ENCODE measurements around the gene SRPX.

Gene SRPX, protein sequence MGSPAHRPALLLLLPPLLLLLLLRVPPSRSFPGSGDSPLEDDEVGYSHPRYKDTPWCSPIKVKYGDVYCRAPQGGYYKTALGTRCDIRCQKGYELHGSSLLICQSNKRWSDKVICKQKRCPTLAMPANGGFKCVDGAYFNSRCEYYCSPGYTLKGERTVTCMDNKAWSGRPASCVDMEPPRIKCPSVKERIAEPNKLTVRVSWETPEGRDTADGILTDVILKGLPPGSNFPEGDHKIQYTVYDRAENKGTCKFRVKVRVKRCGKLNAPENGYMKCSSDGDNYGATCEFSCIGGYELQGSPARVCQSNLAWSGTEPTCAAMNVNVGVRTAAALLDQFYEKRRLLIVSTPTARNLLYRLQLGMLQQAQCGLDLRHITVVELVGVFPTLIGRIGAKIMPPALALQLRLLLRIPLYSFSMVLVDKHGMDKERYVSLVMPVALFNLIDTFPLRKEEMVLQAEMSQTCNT

DNA sequence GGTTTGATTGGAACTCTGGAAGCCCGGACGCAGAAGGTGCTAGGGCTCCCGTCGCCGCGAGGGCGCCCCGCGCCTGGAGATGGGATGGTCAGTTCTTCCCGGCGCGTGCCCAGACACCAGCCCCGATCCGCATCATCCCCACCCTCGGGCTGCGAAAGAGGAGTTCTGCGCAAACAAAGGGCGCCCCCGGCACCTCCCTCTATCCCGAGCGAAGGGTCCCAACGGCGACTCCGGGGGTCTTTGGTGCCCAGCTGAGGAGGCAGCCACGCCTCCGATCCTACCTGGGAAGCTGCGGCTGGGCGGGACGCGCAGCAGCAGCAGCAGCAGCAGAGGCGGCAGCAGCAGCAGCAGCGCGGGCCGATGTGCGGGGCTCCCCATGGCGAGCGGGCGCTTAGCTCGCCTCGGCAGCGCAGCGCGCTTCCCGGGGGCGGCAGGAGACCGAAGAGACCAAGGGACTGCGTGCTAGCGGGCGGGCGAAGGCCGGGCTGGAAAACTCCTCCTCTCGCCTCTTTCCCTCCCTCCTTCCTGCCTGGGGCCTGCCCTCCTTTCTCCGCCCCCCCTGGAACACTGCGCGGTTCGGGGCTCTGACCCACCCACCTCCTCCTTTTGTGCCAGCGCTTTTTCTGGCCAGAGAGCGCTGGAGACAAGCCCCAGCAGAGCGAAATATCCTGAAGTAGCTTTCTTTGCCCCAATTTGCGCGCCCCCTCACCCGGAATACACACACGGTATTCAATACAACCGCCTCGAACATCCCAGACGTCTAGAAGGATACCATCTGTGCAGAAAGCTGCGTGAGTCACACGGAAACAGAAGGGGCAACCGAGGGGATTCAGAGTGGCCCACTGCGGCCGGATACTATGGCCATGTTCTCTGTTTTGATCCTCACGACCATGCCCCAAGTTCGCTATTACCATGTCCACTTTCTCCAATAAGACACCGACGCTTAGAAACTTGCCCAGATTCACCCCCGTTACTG is at the start of gene SRPX:
Gene SRPX, minus strand, starts transcription at position 457 of the 976 bp plus-strand sequence. Its CDS starts 79 bp downstream, at position 378.
- DNase-seq: no peak

DNA sequence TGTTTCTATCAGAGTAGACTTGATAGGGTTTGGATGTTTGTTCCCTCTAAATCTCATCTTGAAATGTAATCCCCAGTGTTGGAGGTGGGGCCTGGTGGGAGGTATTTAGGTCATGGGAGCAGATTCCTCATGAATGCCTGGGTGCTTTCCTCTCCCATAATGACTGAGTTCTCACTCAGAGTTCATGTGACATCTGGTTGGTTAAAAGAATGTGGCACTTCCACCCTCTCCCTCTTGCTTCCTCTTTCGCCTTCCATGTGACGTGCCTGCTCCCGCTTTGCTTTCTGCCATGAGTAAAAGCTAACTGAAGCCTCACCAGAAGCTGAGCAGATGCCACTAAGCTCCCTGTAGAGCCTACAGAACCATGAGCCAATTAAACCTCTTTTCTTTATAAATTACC is 47.3 kb upstream of the SRPX start:
- no peak for DNase-seq

DNA sequence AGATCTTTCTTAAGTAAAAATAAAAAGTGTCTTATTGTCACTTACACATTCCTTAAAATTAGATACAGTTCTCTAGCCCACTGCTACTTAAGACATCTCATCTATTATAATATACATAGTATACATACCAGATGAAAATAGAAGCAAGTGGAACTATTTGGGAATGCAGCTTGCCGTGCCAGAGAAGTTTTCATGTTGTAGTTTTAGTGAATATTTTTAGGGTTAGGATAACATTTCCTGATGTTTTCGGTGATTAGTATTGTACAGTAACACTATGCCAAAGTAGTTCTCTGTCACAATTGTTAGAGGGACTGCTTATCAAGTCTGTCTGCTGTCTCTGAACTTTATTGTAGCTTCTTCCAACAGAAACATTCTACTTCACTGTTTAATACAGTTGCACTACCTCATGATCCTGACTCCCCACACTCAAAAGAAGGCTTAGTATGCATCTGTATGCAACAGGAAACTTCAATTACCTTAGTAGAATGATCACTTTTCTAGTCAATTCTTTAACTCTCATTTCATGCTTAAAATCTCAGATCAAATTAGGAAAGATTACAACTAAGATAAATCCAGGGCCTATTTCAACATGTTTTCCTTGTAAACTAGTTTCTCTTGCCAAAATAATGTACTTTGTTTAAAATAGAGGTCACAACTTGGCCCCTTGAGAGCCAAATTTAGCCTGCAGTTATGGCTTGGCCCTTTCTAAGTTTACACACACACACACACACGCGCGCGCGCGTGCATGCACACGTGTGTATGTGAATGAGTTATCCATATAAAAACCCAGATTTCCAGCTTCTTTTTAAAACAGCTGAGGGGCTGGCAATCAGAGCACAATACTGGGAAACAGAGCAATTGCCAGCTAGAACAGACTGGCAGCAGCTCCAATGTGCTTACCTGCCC is 42.3 kb upstream of the SRPX start:
- DNase-seq: no peak

DNA sequence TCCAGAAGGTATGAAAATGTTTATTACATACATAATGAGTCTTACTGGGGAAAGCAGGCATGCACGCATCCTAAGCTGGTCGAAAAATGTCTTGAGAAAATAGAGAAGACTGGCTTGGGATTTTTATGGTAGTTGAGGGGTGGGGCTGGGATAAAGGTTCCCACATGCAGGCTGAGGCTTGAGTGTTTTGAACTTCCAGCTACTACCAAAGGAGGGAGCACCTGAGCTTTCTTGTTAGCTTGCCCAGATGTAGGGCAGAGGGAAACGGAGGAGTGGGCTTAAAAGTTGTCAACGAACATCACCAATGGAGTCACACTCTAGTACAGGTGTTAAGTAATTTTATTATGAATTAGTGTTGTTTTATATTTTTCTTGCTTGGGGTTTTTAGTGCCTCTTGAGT is 39.6 kb upstream of the SRPX start:
- DNase-seq: peak; percentile 9

DNA sequence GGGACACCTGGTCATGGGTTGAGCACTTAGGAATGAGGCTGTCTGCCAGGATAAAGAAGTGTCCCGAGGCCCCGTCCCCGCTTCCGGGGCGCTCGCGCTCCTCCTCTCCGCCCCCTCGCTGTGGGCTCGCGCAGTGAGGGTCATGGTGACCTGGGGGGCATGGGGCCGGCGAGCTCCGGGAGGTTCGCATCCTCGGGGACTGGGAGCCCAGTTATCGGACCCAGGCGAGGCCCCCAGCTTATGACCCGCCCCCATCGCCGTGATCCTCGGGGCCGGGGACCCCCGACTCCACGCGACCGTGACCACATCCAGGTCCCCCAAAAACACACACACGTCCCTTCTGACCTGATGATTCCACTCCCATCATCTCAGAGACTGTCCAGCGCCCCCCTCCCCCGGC is 35.3 kb upstream of the SRPX start:
- no peak for DNase-seq

DNA sequence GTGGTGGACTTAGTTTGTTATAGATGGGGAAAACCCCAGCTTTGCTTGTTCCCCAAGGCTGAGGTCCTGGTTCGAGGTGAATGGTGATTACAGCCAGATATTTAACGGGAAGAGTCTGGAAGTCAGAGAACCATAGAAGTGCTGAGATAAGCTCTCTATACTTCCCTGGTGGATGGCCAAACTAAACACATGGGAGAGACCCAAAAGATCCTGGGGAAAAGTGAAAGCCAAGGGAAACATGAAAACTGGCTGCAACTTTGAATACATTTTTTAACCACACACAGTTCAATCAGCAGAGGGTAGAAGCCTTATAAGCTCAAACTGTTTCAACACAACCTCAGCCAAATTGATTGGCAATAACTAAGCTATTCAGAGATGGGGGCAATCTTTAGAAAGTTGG is 29.3 kb upstream of the SRPX start:
- no peak for DNase-seq

DNA sequence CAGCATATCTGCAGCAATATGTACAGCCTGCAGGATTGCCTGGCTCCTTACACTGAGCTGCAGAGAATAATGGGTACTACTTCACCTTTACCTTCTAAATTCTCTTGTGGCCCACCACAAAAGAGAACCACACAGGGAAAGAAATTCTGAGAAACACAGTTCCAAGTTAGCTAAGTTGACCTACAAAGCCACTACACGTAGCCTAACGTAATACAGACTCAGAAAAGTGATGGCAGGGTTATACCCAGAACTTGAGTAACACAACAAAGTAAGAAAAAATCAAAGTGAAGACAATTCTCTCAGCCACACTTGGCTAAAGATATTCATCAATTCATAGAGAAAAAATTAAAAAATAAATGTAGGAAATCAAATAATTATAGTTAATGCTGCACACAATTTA is 26.4 kb upstream of the SRPX start:
- no peak for DNase-seq

DNA sequence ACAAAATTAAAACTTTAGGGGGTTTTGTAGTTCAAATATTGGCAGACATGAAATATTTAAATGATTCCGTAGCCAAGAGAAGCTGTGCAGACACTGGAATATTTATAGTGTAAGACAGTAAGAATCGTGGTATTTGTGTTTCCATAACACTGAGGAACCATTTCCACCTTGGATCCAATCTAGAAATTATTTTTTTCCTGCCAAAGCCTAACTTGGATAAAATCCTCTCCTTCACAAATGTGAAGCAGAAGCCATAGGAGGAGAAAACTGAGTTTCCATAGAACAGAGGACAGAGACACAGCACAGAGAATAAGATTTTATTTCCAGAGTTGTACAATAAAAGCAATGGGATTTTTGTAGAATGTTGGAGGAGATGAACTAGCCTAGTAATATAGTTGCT is 19.9 kb upstream of the SRPX start:
- DNase-seq: no peak

DNA sequence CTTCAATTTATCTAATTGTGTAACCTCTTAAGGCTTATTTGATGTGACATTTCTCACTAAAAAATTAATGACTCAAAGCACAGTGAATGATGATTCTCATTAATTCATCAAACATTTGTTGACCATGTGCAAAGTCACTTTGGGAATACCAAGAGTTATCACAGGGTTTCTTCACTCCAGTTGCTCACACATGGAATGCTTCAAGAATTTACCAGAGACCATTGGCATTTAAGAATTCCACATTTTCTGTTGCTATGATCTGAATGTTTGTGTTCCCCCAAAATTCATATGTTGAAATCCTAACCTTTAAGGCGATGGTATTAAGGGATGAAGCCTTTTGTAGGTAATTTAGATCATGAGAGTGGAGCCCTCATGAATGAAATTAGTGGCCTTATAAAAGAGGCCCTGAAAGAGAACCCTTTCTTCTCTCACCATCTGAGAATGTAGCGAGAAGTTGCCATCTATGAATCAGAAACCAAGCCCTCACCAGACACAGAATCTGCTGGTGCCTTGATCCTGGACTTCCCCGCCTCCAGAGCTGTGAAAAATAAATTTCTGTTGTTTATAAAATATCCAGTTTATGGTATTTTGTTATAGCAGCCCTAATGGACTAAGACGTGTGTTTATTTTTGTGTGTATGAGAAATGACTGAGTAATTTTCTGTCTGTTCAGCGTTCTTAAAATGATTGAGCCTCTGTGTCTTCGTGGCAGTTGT is 16.4 kb upstream of the SRPX start:
- DNase-seq: no peak

DNA sequence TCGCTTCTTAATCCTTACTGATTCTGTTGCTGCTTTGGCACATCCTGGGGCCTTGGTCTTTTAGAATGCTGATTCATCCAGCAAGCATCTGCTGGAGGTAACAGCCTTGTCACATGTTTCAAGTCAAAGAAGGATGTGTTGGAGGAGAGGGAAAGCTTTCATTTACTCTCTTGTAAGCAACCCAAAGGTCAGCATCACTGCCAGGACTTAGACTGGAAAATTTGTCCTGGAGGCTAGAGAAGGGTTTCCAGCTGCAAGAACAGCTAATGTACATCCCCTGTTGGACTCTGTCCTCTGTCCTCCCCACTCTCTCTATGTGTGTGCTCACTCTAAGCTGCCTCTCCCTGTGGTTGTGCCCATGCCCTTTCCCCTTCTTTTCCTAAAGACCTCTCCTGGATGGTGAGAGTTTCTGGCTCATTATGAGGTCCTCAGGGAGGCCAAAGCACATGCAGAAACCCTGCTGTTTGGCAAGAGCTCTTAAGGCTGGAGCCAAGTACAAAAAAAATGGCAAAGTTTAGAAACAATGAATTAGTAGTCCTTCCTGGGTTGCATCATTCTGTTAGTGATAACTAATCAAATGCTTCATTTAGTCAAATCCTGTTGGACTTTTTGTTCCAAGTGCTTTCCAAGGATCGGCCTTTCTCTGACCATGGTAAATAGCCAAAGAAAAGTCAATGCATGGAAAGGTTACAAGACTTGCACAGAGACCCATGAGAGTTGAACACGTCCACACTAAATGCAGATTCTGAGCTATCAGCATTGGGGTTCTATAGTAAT is 13.4 kb upstream of the SRPX start:
- no peak for DNase-seq

DNA sequence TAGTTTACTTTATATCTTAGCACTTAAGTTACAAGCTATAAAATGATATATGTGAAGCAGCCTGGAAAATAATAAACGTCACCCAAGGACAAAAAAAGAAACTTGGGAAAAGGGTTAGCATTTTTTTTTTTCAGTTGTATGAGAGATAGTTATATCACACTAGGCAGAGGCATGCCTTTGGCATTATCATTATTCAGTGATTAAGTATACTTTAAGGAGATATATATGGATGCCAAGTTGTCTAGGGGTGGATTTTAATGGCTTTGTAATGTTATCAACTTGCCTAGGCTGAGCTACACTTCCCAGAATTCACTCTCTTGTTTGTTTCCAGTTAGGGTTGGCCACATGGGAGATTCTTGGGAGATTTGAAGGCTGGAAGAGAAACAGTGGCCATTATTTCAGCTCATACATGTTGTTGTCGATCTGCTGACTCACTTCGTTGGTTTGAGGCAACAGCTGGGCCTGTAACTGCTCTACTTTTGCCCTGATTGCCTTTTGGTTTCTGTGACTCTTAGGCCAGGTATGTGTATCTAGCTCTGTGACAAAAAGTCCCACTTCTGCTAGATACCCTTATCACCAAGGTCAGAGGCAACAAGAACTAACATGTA is 11.5 kb upstream of the SRPX start:
- no peak for DNase-seq

DNA sequence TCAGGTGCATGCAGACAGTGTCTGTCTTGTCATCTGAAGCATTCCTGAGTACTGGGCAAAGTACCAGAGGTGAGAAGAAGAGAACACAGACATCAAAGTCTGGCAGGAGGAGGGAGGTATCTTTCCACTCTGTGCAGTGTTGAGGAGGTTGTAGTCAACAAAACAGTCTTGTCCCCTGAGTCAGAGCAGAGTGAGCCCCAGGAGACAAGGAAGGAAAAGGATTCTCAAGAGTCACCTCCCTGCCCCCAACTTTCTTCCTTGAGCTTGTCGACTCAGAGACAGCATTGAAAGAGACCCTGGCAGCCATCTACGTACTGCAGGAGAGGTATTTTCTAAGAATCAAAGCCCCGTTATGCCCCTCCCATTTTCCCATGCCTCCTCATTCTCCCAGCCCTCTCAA is 4.4 kb upstream of the SRPX start:
- no peak for DNase-seq

DNA sequence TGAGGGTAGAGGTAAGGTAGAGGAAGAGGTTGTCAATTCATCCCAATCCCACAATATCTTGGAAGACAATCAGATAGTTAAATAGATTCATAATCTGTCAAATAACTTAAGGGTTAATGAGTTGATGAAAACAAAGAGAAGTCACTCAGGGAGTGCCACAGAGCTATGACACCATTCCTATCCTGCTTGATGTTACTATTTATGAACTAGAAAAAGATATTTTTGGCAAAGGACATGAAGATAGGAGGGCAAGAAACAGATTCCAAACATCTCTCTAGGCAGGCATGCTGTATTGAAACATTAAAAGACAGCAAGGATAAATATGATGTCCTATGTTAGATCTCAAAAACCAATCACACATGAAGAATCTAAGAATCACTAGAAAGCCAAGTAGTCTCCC is 3.5 kb upstream of the SRPX start:
- no peak for DNase-seq

DNA sequence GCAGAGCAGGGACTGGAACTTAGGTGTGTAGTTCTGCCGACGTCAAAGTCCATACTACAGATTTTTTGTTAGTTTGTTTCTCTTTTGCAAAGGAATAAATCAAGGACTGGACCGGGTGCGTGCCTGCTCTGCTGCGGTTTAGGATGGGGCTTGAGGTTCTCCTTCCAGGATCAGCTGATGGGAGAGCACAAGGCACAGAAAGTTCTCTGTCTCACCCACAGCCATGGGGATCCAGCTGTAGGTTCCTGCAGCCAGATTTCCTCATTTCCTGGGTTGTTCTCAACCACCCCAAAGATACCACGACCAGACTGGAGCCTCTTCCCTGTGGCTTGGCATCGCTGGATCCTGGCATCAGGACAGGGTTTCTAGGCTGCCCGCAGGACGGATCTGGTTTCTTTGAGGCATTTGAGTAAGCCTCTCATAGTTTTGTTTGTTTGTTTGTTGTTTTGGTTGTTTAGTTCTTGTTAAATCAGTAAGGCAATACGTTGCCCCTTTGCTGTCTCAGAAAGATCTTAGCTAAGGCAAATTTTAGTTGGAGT is 789 bp upstream of the SRPX start:
- no peak for DNase-seq

DNA sequence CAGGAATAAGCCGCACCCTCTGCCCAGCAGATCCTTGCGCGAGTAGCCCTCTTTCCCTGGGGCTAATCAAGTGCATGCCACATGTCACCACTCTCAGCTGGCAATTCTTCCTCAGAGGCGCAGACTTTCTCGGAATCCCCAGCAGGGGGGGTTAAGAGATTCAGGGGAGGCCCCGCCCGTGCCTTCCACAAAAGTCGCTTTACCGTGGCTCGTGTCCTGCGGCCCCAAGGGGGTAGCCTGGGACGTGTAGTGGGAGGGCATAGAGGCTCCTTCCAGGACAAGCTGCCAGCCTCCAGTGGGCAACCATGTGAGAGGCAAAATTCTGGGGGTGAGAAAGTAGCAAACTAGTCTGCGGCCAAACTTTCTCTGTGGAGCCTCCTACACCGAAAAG is 652 bp downstream of the SRPX start:
- peak; percentile 43 for DNase-seq

DNA sequence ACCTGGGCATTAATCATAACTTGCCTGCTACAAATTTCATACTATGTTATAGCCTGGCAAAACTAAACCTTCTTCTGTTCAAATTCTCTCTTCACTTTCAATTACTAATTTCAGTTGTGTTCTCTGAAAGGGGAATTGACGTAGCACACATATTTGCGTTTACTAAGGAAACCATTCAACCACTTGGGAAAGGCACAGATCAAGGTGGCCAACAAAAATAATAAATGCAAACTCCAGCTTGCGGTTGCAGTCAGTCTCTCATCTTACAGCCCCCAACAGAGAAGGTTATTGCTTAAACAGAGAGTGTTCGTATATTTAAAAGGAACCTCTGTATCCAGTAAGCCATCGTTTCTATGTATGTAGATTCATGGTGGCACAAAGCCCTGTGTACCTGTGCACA is 4.0 kb downstream of the SRPX start:
- DNase-seq: no peak

DNA sequence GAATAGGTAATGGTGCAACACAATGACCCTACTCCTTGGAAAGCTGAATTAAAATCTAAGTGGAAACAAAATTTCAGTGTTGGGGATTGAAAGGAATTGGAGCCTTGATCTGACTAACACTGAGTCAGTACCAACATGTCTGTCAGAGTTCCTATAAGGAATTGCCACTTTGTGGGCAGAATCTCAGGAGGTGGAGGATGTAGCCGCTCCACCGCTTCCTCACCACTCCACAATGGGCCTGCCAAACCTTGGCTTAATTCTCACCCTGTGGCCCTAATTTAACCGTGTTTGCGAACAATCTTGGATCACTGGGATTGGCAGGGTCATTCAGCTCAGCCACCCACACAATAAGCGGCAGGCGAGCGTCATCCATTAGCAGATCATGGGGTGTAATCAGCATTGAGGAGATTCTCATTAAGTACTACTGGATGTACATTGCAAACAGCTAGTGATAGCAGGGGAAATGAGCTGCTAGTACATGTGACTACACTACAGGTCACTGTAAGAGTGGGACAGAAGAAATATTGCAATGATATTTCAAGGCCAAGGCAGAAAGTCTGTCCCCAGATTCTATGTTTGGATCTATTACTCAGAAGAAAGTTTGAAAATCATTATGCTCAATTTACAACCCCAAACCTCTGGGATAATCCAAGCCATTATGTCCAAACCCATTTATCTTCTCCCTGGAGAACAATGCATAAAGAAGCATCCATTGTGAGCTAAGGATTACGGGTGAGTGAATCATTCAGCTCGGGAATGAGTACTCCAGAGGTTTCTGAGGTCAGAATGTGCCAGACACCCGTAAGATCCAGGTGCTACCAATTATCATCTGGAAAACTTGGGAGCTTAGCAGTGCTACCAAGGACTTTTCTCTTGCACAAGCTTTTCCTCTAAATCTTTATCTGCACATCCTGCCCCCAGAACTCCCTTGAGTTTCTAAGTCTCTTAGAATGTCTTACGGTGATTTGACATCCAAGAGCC is 5.8 kb downstream of the SRPX start:
- DNase-seq: no peak

DNA sequence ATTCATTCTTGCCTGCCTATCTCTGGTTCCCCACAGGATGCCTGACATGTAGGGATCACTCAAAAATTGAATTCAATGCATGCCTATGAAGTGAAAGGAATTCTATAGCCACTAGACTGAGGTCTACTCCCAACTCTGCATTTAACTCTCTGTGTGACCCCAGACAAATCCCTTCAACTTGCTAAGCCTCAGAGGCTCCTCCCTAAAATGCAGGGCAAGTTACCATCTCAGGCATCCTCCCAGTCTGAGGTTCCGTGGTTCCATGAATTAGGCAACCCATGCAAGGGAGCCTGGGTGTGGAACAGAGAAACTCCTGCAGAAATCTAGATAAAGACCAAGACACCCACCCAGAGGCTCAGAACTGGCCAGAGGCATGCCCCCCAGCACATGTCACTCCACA is 6.6 kb downstream of the SRPX start:
- DNase-seq: no peak

Measured in activated CD4-positive, alpha-beta T cell treated with anti-CD3 and anti-CD28 coated beads, Interleukin-2, Interleukin-6, amounts not matched to agents 100 ng/mL and 50 ng/mL, durations not matched to agents 16 hours and 8 hours (primary cell).